ENCODE results near the gene NFATC1. TPM values are rescaled to one million over a fixed set of nuclear protein-coding genes. Genes with fewer than 3 reads are reported as not detected.

The NFATC1 gene
- 10 to 100 TPM; 94.2 to 98.5 TPM for total RNA-seq

DNA sequence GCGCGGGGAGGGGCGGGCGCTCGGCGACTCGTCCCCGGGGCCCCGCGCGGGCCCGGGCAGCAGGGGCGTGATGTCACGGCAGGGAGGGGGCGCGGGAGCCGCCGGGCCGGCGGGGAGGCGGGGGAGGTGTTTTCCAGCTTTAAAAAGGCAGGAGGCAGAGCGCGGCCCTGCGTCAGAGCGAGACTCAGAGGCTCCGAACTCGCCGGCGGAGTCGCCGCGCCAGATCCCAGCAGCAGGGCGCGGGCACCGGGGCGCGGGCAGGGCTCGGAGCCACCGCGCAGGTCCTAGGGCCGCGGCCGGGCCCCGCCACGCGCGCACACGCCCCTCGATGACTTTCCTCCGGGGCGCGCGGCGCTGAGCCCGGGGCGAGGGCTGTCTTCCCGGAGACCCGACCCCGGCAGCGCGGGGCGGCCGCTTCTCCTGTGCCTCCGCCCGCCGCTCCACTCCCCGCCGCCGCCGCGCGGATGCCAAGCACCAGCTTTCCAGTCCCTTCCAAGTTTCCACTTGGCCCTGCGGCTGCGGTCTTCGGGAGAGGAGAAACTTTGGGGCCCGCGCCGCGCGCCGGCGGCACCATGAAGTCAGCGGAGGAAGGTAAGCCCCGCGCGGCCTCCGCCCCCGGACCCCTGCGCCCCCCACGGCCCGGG is at the start of gene NFATC1:
NFATC1 (plus strand) TSS at position 170 of the 644 bp plus-strand sequence; CDS start at position 465, 295 bp downstream.
- peaks cover 26% of the 10 kb centered on the region for H3K36me3 Mint-ChIP-seq
- H3K4me3 Mint-ChIP-seq: peak within 1 kb of the TSS; percentile 88
- peak within 1 kb of the TSS; percentile 87 for H3K27ac Mint-ChIP-seq
- H3K9me3 Mint-ChIP-seq: no peaks in the 10 kb centered on the region
- DNase-seq: peak; percentile 89
- H3K27me3 Mint-ChIP-seq: no peaks in the 10 kb centered on the region
- H3K4me1 Mint-ChIP-seq: peaks cover 24% of the 10 kb centered on the region

DNA sequence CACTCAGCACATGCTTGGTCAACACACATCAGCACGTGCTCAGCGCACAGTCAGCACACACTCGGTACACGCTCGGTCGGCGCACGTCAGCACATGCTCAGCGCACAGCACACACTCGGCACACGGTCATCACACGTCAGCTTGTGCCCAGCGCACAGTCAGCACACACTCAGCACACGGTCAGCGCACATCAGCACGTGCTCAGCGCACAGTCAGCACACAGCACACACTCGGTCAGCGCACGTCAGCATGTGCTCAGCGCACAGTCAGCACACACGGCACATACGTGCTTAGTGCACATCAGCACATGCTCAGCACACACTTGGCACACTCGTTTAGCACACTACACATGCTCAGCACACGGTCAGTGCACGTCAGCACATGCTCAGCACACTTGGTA is 49.7 kb upstream of the NFATC1 start:
- DNase-seq: no peak
- Mint-ChIP-seq H3K27ac (no peak overlapping the region), H3K27me3 (no peaks in the 10 kb centered on the region), H3K4me1 (no peaks in the 10 kb centered on the region), H3K4me3 (no peak overlapping the region), H3K9me3 (no peaks in the 10 kb centered on the region), H3K36me3 (peaks cover 13% of the 10 kb centered on the region)

DNA sequence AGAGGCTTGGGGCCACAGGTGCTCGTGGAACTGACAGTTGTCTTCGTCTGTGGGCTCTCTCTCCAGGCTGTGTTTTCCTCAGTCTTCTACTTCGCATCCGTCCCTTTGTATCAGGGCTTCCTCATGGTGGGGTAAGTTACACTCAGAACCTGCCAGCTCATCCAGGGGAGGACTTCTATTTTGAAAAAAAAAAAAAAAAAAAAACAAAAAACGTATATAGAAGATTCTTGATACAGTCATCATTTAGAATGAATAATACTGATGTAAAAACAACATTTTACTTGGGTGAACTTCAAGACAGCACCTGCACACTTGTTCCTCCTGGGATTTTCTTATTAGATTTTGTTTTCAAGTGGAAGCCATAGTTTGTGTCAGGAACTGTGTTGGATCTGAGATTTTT is 47.7 kb upstream of the NFATC1 start:
- H3K27ac Mint-ChIP-seq: no peak overlapping the region
- no peaks in the 10 kb centered on the region for H3K9me3 Mint-ChIP-seq
- H3K27me3 Mint-ChIP-seq: no peaks in the 10 kb centered on the region
- H3K4me3 Mint-ChIP-seq: no peak overlapping the region
- no peak for DNase-seq
- no peaks in the 10 kb centered on the region for H3K4me1 Mint-ChIP-seq
- H3K36me3 Mint-ChIP-seq: peaks cover 13% of the 10 kb centered on the region

DNA sequence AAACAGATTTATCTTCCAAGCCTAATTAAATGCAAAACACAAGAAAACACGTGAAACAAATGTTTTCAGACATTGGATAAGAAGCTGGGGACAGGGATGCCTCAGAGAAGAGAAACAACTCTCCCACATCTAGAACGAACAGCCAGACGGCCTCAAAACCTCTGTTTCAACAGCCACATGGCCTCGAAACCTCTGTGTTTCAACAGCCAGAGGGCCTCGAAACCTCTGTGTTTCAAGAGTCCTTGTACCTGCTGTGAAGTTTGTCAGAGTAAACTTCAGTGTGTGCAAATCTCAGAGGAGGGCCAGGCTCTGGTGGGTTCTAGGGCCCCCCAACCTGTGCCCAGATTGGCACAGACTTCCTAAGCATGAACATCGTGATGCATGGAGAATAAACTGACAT is 43.3 kb upstream of the NFATC1 start:
- no peaks in the 10 kb centered on the region for H3K4me1 Mint-ChIP-seq
- no peak overlapping the region for H3K4me3 Mint-ChIP-seq
- no peaks in the 10 kb centered on the region for H3K9me3 Mint-ChIP-seq
- no peak overlapping the region for H3K27ac Mint-ChIP-seq
- DNase-seq: no peak
- H3K36me3 Mint-ChIP-seq: peaks cover 1% of the 10 kb centered on the region
- no peaks in the 10 kb centered on the region for H3K27me3 Mint-ChIP-seq

DNA sequence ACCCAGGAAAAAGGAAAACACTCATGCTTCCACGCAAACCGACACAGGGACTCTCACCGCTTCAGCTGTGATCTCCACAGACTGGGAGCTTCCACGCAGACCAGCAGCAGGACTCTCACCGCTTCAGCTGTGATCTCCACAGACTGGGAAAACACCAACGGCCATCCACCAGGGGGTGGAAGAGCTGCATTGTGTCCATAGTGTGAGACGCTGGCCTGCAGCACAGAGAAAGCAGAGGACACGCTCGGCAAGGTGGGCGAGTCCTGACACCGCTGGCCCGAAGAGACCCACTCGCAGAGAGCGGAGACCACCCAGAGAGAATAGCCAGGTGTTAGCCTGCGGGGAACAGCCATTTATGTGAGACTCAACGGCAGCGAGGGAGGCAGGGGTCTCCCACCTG is 42.5 kb upstream of the NFATC1 start:
- no peaks in the 10 kb centered on the region for H3K9me3 Mint-ChIP-seq
- H3K4me3 Mint-ChIP-seq: no peak overlapping the region
- H3K27me3 Mint-ChIP-seq: no peaks in the 10 kb centered on the region
- no peak overlapping the region for H3K27ac Mint-ChIP-seq
- H3K36me3 Mint-ChIP-seq: no peaks in the 10 kb centered on the region
- DNase-seq: no peak
- no peaks in the 10 kb centered on the region for H3K4me1 Mint-ChIP-seq

DNA sequence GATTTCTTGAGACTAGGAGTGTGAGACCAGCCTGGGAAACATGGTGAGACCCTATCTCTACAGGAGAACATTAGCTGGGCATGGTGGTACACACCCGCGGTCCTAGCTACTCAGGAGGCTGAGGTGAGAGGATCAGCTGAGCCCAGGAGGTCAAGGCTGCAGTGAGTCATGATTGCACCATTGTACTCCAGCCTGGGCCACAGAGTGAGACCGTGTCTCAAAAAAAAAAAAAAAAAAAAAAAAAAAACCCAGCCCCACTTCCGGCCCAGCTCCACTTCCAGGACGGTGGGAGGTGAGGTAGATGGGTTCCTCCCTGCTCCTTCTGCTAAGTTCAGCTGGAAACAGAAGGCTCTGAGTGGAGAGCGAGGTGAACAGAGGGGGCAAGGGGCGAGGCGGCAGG is 41.4 kb upstream of the NFATC1 start:
- no peak for DNase-seq
- Mint-ChIP-seq H3K27ac (no peak overlapping the region), H3K9me3 (no peaks in the 10 kb centered on the region), H3K27me3 (no peaks in the 10 kb centered on the region), H3K4me3 (no peak overlapping the region), H3K36me3 (no peaks in the 10 kb centered on the region), H3K4me1 (no peaks in the 10 kb centered on the region)

DNA sequence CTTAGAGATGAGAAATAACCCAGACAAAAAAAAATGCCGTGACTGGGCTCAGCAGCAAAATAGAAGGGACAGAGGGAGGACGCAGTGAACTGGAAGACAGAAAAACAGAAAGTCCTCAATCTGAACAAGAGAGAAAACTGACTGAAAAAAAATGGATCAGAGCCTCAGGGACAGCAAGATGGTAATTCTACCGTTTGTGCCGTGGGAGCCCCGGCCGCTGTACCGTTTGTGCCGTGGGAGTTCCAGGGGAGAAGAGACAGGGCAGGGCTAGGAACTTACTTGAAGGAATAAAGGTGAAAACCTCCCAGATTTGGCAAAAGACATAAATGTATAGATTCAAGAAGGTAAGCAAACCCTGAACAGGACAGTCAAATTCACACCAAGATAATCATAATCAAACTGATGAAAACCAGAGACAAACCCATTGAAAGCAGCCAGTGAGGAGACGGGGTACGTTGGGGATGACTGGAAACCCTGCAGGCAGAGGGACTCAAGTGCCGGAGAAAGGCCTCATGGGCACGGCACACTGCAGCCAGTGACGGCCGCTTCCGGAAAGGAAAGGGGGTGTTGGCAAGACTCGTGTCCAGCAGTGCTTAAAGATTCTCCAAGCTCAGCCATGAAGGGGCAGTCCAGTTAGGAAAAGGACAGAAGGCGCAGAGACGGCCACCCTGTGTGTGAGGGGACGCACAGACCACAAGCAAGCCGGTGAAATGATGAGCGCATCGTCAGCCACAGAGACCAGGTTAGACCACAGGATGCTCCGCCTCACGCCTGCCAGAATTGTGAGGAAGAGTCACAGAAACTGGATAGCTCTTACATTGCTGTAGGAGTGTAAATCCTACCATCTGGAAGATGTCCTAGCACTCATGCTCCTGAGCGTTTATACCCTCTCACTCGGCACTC is 40.0 kb upstream of the NFATC1 start:
- no peak for DNase-seq
- Mint-ChIP-seq H3K4me1 (no peaks in the 10 kb centered on the region), H3K36me3 (peaks cover 5% of the 10 kb centered on the region), H3K9me3 (no peaks in the 10 kb centered on the region), H3K4me3 (no peak overlapping the region), H3K27me3 (no peaks in the 10 kb centered on the region), H3K27ac (no peak overlapping the region)

DNA sequence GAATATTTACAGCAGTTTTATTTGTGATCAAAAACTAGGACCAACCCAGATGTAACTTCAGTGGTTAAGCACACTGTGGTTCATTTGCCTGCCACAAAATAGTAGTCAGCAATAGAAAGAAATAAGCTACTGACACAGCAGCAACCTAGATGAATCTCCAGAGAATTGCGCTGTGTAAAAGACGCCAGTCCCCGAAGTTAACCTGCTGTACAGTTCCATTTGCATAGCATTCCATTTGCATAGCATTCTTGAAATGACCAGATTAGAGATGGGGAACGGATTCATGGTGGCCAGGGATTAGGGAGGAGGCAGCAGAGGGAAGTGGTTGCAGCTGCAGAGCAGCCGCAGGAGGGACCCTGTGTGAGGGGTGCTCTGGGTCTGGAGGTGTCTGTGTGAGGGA is 39.3 kb upstream of the NFATC1 start:
- no peak overlapping the region for H3K4me3 Mint-ChIP-seq
- no peaks in the 10 kb centered on the region for H3K27me3 Mint-ChIP-seq
- peaks cover 5% of the 10 kb centered on the region for H3K36me3 Mint-ChIP-seq
- H3K9me3 Mint-ChIP-seq: no peaks in the 10 kb centered on the region
- H3K4me1 Mint-ChIP-seq: no peaks in the 10 kb centered on the region
- H3K27ac Mint-ChIP-seq: no peak overlapping the region
- DNase-seq: no peak

DNA sequence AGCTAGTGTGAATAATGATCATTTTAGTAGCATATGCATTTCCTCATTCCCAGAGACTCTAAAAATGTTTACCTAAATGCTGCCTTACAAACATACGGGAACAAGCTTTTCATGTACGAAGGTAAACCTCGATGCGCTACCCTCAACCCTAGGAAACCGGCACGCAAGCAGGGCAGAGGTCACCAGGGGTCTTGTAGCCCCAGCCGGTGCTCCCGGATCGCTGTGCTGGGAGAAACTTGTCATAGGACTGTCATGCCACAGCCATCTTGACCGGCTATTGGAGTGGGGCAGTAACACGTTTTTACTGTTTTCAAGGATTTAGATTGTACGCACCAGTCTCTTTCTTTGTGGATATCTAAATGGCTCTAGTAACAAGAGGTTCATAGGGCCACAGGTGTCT is 34.8 kb upstream of the NFATC1 start:
- no peak for DNase-seq
- no peak overlapping the region for H3K4me3 Mint-ChIP-seq
- H3K27me3 Mint-ChIP-seq: no peaks in the 10 kb centered on the region
- H3K4me1 Mint-ChIP-seq: no peaks in the 10 kb centered on the region
- peaks cover 16% of the 10 kb centered on the region for H3K36me3 Mint-ChIP-seq
- H3K27ac Mint-ChIP-seq: no peak overlapping the region
- no peaks in the 10 kb centered on the region for H3K9me3 Mint-ChIP-seq

DNA sequence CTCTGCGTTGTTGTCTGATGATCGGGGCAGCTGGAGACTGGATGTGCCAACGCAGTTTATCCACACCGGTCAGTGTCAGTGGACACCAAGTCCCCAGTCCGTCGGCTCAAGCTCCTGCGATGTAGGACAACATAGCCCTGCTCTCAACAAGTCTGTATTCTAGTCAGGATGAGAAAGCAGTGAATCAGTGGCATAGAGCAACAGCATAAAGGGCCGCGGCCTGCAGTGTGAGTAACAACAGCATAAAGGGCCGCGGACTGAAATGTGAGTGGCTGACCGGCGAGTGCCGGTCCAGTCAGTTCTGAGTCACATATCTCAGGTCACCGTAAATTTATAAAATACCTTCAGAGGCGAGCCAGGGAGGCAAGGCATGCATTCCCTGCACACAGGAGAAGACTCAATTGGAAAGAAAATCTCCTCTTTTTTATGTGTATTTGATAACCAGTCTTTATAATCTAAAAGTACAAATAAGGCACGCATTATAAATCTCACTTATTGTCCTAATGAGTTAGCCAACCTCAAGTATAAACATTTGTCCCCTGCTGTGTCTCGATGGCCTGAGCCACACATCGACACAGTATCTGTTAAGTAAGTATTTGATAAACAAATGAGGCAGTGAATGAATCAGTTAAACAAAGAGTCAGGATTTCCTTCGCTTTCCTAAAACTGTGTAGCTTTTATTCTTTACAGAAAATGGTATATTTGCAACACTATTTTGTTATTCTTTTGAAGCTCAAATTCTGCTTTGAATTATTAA is 33.8 kb upstream of the NFATC1 start:
- Mint-ChIP-seq H3K4me3 (no peak overlapping the region), H3K27me3 (no peaks in the 10 kb centered on the region), H3K27ac (no peak overlapping the region), H3K9me3 (no peaks in the 10 kb centered on the region), H3K4me1 (no peaks in the 10 kb centered on the region), H3K36me3 (peaks cover 16% of the 10 kb centered on the region)
- no peak for DNase-seq

DNA sequence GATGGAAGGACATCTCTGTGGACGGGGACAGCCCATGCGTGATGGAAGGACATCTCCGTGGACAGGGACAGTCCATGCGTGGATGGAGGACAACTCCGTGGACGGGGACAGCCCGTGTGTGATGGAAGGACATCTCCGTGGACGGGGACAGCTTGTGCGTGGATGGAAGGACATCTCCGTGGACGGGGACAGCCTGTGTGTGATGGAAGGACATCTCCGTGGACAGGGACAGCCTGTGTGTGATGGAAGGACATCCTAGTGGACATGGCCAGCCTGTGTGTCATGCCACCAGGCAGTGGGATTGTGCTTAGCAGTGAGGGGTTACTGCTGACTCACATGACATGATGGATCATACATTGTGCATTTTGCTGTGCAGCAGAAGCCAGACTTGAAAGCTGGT is 30.0 kb upstream of the NFATC1 start:
- H3K27ac Mint-ChIP-seq: no peak overlapping the region

DNA sequence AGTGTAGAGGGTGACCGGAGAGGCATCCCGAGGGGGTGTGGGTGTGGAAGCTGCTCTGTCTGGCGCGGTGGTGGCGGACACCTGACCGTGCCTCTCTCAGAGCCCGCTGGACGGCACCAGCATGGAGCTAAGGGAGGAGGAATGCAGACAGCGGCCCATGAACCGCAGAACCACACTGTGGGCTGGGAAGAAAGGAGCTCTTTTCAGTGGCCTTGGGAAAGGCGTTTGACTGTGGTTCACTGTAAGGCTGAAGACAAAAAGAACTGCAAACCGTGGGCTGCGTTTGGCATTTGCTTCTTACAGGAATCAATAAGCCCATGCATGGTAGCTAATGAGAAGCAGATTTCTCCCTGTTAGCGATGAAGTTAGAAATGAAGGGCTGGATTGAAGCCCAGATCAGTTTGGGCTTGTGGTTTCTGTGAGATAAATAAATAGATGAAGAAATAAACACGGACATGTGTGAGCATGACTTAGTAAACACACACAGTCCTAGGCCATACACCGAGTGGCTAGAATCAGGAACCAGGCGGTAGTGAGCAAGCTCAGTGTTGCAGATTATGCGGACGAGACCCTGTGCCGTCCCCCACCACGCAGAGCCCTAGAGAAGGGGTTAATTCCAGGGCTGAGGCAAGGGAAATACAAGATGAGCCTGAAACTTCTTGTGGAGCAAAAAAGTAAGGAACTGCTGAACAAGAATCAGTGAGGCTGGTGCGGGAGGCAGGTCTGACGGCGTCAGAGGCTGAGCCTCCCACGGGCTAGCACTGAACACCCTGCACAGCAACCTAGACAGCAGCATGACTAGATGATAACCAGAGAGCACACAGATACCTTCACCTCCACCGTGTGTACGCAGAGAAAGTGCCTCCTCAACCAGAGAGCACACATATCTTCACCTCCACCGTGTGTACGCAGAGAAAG is 29.3 kb upstream of the NFATC1 start:
- Mint-ChIP-seq H3K4me1 (peaks cover 19% of the 10 kb centered on the region), H3K4me3 (no peak overlapping the region), H3K36me3 (peaks cover 21% of the 10 kb centered on the region), H3K9me3 (no peaks in the 10 kb centered on the region), H3K27ac (no peak overlapping the region), H3K27me3 (no peaks in the 10 kb centered on the region)
- no peak for DNase-seq

More for the DNA sequence above, 30.0 kb upstream of the NFATC1 start:
- Mint-ChIP-seq H3K27me3 (no peaks in the 10 kb centered on the region), H3K4me3 (no peak overlapping the region), H3K4me1 (peaks cover 14% of the 10 kb centered on the region), H3K9me3 (no peaks in the 10 kb centered on the region), H3K36me3 (peaks cover 20% of the 10 kb centered on the region)
- no peak for DNase-seq

DNA sequence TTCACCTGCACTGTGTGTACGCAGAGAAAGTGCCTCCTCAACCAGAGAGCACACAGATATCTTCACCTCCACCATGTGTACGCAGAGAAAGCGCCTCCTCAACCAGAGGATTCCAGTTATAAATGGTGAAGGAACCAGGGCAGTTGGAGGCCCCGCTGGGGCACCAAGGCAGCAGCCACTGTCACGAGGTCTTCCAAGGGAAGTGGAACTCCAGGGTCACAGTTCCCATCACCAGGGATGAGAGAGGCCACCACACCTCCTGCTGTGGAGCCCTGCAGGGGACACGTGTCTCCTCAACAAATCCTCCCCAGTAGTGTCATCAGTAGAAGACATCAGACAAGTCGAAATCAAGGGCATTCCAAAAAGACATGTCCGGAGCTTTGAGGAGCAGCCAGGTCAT is 28.2 kb upstream of the NFATC1 start:
- DNase-seq: no peak
- Mint-ChIP-seq H3K36me3 (peaks cover 17% of the 10 kb centered on the region), H3K9me3 (no peaks in the 10 kb centered on the region), H3K4me3 (no peak overlapping the region), H3K27ac (no peak overlapping the region), H3K4me1 (peaks cover 24% of the 10 kb centered on the region), H3K27me3 (no peaks in the 10 kb centered on the region)

DNA sequence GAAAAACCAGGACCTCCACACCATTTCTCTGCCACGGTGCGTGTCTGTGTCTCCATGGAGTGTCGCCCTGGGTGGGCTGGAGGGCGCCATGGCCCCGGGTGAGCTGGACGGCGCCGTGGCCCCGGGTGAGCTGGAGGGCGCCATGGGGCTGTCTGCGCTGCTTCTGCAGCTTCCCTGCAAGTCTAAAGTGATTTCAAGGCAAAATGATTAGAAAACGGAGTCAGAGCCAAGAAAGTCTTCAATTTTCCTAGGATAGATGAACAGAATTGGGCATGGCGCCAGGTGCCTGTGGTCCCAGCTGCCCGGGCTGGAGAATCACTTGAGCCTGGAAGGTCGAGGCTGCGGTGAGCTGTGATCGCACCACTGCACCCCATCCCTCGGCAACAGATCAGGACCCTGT is 27.7 kb upstream of the NFATC1 start:
- H3K36me3 Mint-ChIP-seq: peaks cover 16% of the 10 kb centered on the region
- no peak overlapping the region for H3K4me3 Mint-ChIP-seq
- DNase-seq: no peak
- no peaks in the 10 kb centered on the region for H3K27me3 Mint-ChIP-seq
- no peaks in the 10 kb centered on the region for H3K9me3 Mint-ChIP-seq
- H3K4me1 Mint-ChIP-seq: peaks cover 24% of the 10 kb centered on the region
- no peak overlapping the region for H3K27ac Mint-ChIP-seq

All from activated naive CD8-positive, alpha-beta T cell treated with anti-CD3 and anti-CD28 coated beads for 36 hours (primary cell).